Upper lobe of left lung (tissue), 4 donors: ENCODE results near the gene SDK1.

Experiments
- POLR2A ChIP-seq, 4 donors: fragments of 450-650 bp; IDR thresholded peaks; one replicate each; pipeline ENCODE4 v1.5.1; 2016 to 2017; ENCODE audit warnings: antibody characterized with exemption in 4 of 4, mild to moderate bottlenecking in 2 of 4
- TF ChIP-seq, protein P1 (sequence below), 6 experiments: fragments of 450-650 bp in 4 of 6; fragments of 200-600 bp in 2 of 6; sonication (generic) in 2 of 6; IDR thresholded peaks; one replicate each; pipeline ENCODE4 v1.5.1; 2016 to 2019; ENCODE audit warnings: antibody characterized with exemption in 6 of 6

DNA sequence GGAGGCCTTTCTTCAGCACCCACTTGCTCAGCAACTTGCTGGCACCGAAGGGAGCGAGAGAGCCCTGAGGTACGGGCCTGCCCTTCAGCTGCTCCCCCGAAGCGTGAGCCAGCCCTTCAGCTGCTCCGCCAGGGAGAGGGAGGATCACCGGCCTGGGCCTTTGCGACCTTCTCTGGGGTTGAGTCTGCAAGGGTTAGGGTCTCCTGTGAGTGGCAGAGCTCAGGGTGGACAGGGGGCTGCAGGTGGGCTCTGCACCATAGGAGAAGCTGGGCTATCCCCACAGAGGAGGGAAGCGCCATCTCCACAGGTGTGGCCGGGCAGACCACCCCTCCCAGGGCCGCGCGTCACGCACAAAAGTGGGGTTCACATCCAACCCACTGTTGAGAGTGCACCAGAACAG lies 890.5 kb downstream of the SDK1 start:
- TF ChIP-seq, protein P1, sequence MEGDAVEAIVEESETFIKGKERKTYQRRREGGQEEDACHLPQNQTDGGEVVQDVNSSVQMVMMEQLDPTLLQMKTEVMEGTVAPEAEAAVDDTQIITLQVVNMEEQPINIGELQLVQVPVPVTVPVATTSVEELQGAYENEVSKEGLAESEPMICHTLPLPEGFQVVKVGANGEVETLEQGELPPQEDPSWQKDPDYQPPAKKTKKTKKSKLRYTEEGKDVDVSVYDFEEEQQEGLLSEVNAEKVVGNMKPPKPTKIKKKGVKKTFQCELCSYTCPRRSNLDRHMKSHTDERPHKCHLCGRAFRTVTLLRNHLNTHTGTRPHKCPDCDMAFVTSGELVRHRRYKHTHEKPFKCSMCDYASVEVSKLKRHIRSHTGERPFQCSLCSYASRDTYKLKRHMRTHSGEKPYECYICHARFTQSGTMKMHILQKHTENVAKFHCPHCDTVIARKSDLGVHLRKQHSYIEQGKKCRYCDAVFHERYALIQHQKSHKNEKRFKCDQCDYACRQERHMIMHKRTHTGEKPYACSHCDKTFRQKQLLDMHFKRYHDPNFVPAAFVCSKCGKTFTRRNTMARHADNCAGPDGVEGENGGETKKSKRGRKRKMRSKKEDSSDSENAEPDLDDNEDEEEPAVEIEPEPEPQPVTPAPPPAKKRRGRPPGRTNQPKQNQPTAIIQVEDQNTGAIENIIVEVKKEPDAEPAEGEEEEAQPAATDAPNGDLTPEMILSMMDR (IDR thresholded peaks at IDR 0.05), result no peak
- TF ChIP-seq POLR2A (IDR thresholded peaks at IDR 0.05), result no peak
